GM19463 (cell line): ENCODE data around the gene DCAKD.
A peak's percentile ranks its signal among the peaks of the same experiment; 100 is the strongest.

Experiments used
- ATAC-seq: cut with Tn5 transposase; IDR thresholded peaks from one replicate; pipeline ENCODE4 v1.9.1; 2021; ENCODE audit warnings: mild to moderate bottlenecking, moderate library complexity; ENCODE audit not compliant: unreplicated experiment

DCAKD gene

GRCh38 chr17:45031231-45032173 lies 19.9 kb downstream of the DCAKD start:
- ATAC-seq = no peak

GRCh38 chr17:45030733-45031132 lies 20.7 kb downstream of the DCAKD start:
- ATAC-seq = no peak

GRCh38 chr17:45029758-45030423 lies 21.5 kb downstream of the DCAKD start:
- no peak for ATAC-seq

GRCh38 chr17:45029096-45029495 lies 22.3 kb downstream of the DCAKD start:
- ATAC-seq = no peak

- no peak for ATAC-seq
These were observed 28.6 kb downstream of the DCAKD start for GRCh38 chr17:45022655-45023339.

GRCh38 chr17:45022288-45022648 lies 29.2 kb downstream of the DCAKD start:
- no peak for ATAC-seq

- ATAC-seq = peak; percentile 37
These were observed 29.7 kb downstream of the DCAKD start for GRCh38 chr17:45021607-45022287.

- no peak for ATAC-seq
These were observed 30.9 kb downstream of the DCAKD start for GRCh38 chr17:45020354-45021138.

- no peak for ATAC-seq
These were observed 32.4 kb downstream of the DCAKD start for GRCh38 chr17:45018848-45019711.

- ATAC-seq = no peak
These were observed 33.0 kb downstream of the DCAKD start for GRCh38 chr17:45018514-45018847.

GRCh38 chr17:45016823-45017222 lies 34.6 kb downstream of the DCAKD start:
- no peak for ATAC-seq

- ATAC-seq = no peak
These were observed 35.2 kb downstream of the DCAKD start for GRCh38 chr17:45016237-45016636.

- ATAC-seq = no peak
These were observed 38.1 kb downstream of the DCAKD start for GRCh38 chr17:45013021-45013997.

GRCh38 chr17:45011767-45012166 lies 39.7 kb downstream of the DCAKD start:
- no peak for ATAC-seq

GRCh38 chr17:45009676-45010467 lies 41.6 kb downstream of the DCAKD start:
- no peak for ATAC-seq

- no peak for ATAC-seq
These were observed 43.2 kb downstream of the DCAKD start for GRCh38 chr17:45008216-45008615.

GRCh38 chr17:45006927-45007461 lies 44.4 kb downstream of the DCAKD start:
- no peak for ATAC-seq
